Neutrophil (primary cell): ENCODE results near the gene SLC39A11.
"Not testable (repeated sequence)": the region's sequence is repeated elsewhere in the genome, so short reads cannot be mapped to it uniquely, and the experiment has no call there.

Experiments used
- H3K27ac ChIP-seq: fragments of 200-600 bp; sonication (generic); 2 replicates; pipeline ENCODE4 v1.5.1; 2016; ENCODE audit warnings: mild to moderate bottlenecking, moderate library complexity
- H3K27me3 ChIP-seq: fragments of 200-600 bp; sonication (generic); 2 replicates; pipeline ENCODE4 v1.6.0; 2016; ENCODE audit warnings: mild to moderate bottlenecking
- H3K36me3 ChIP-seq: fragments of 200-600 bp; sonication (generic); 2 replicates; pipeline ENCODE4 v1.5.1; 2017
- H3K4me1 ChIP-seq, 2 experiments: fragments of 200-600 bp in 1 of 2; sonication (generic) in 1 of 2; 1 replicate in 1 of 2; 2 replicates in 1 of 2; pipeline versions ENCODE4 v1.5.1 to v1.6.1; 2013 to 2016; ENCODE audit warnings: low read depth in 1 of 2, low read length in 1 of 2, mild to moderate bottlenecking in 1 of 2, moderate library complexity in 1 of 2; ENCODE audit not compliant: control insufficient read depth in 1 of 2, insufficient read depth in 1 of 2
- H3K4me3 ChIP-seq, 2 experiments: fragments of 200-600 bp in 1 of 2; sonication (generic) in 1 of 2; 1 replicate in 1 of 2; 2 replicates in 1 of 2; pipeline ENCODE4 v1.5.1; 2013 to 2016; ENCODE audit warnings: low read depth in 1 of 2, low read length in 1 of 2, mild to moderate bottlenecking in 1 of 2, moderate library complexity in 1 of 2
- H3K9me3 ChIP-seq: fragments of 200-600 bp; sonication (generic); 2 replicates; pipeline ENCODE4 v1.5.1; 2016
- CTCF ChIP-seq: fragments of 200-600 bp; sonication (generic); IDR thresholded peaks from 2 replicates; pipeline ENCODE4 v1.5.1; 2016; ENCODE audit warnings: antibody characterized with exemption

The SLC39A11 gene

GRCh38 chr17:72788950-72789585 lies 303.4 kb downstream of the SLC39A11 start:
- no peaks in the 10 kb centered on the region for H3K27me3 ChIP-seq
- no peak for TF ChIP-seq CTCF
- H3K4me1 ChIP-seq: no peaks in the 10 kb centered on the region
- no peaks in the 10 kb centered on the region for H3K9me3 ChIP-seq
- H3K36me3 ChIP-seq: peaks cover 10% of the 10 kb centered on the region
- no peak overlapping the region for H3K4me3 ChIP-seq
- no peak overlapping the region for H3K27ac ChIP-seq

GRCh38 chr17:72786209-72786608 lies 306.3 kb downstream of the SLC39A11 start:
- H3K4me1 ChIP-seq: no peaks in the 10 kb centered on the region
- TF ChIP-seq CTCF: no peak
- no peaks in the 10 kb centered on the region for H3K27me3 ChIP-seq

GRCh38 chr17:72782985-72783701 lies 309.3 kb downstream of the SLC39A11 start:
- H3K27ac ChIP-seq: no peak overlapping the region
- H3K36me3 ChIP-seq: peaks cover 11% of the 10 kb centered on the region
- H3K4me3 ChIP-seq: no peak overlapping the region
- H3K27me3 ChIP-seq: no peaks in the 10 kb centered on the region
- no peaks in the 10 kb centered on the region for H3K4me1 ChIP-seq
- no peaks in the 10 kb centered on the region for H3K9me3 ChIP-seq
- TF ChIP-seq CTCF: no peak

More at GRCh38 chr17:72786209-72786608, 306.3 kb downstream of the SLC39A11 start:
- Histone ChIP-seq H3K9me3 (no peaks in the 10 kb centered on the region), H3K4me3 (no peak overlapping the region), H3K36me3 (peaks cover 4% of the 10 kb centered on the region), H3K27ac (no peak overlapping the region)

GRCh38 chr17:72782437-72782836 lies 310.1 kb downstream of the SLC39A11 start:
- H3K4me1 ChIP-seq, H3K4me3 ChIP-seq, H3K27me3 ChIP-seq, H3K9me3 ChIP-seq, H3K27ac ChIP-seq: not testable (repeated sequence)
- peaks cover 11% of the 10 kb centered on the region for H3K36me3 ChIP-seq

GRCh38 chr17:72778169-72779151 lies 314.0 kb downstream of the SLC39A11 start:
- H3K9me3 ChIP-seq: no peaks in the 10 kb centered on the region
- H3K4me1 ChIP-seq: no peaks in the 10 kb centered on the region
- H3K27ac ChIP-seq: no peak overlapping the region
- H3K4me3 ChIP-seq: no peak overlapping the region
- TF ChIP-seq CTCF: no peak
- peaks cover 35% of the 10 kb centered on the region for H3K36me3 ChIP-seq
- H3K27me3 ChIP-seq: no peaks in the 10 kb centered on the region
